Mucosa of descending colon (tissue), 3 donors: ENCODE results near the gene CXCR6. TPM values are rescaled to one million over a fixed set of nuclear protein-coding genes. Genes with fewer than 3 reads are reported as not detected.
A peak's percentile ranks its signal among the peaks of the same experiment; 100 is the strongest.

Experiments
- ATAC-seq: fragments of 200-7000 bp; cut with Tn5 transposase; one replicate; pipeline ENCODE4 v1.9.1; 2020; ENCODE audit warnings: mild to moderate bottlenecking, moderate library complexity
- DNase-seq, 3 donors: peaks; one replicate each; pipeline ENCODE4 v3.0.0-alpha.2; 2020
- H3K36me3 ChIP-seq: fragments of 200-600 bp; one replicate; pipeline ENCODE4 v1.8.0; 2021; ENCODE audit warnings: low read depth, mild to moderate bottlenecking
- H3K4me1 ChIP-seq: fragments of 200-600 bp; one replicate; pipeline ENCODE4 v1.8.0; 2021; ENCODE audit warnings: low read depth, mild to moderate bottlenecking
- H3K4me3 ChIP-seq: fragments of 200-600 bp; one replicate; pipeline ENCODE4 v1.8.0; 2021; ENCODE audit warnings: mild to moderate bottlenecking
- H3K9me3 ChIP-seq: fragments of 200-600 bp; one replicate; pipeline ENCODE4 v1.8.0; 2021; ENCODE audit warnings: mild to moderate bottlenecking
- intact Hi-C, 2 donors: fragments of 100-400 bp; cut with DNase I in 1 of 2; cut with micrococcal nuclease in 1 of 2; formaldehyde crosslinking; loops; one replicate each; pipeline versions ENCODE4 v1.11.0 to v1.11.1; 2022; cut with DNase I, micrococcal nuclease
- total RNA-seq, 3 donors: library from RNA; stranded (reverse); fragmentation: NEBNext Ultra II Directional in 2 of 3; extraction: Animal tissue kit (Norgen Biotek cat#: 25700) in 2 of 3; gene quantifications; one replicate each; pipeline versions ENCODE4 v1.2.1 to v1.2.4, GENCODE V29; 2021 to 2023
- TF ChIP-seq, protein P1 (sequence below): fragments of 200-600 bp; IDR thresholded peaks from one replicate; pipeline ENCODE4 v1.8.0; 2022; ENCODE audit warnings: antibody characterized with exemption, mild to moderate bottlenecking
- donor health status: DM: no; HTN: no; CAD: no; lungs with moderate emphysema.
- donor health status: DM: no; HTN: no; CAD: no.
- donor health status: DM: no; HTN: yes; CAD: no.

CXCR6 gene
- total RNA-seq, 3 donors from 2014 or later: 1.5 to 3.6 (median 1.7) TPM

GRCh38 chr3:45948881-45949280, 5.6 kb downstream of the CXCR6 start:
- TF ChIP-seq, protein P1, sequence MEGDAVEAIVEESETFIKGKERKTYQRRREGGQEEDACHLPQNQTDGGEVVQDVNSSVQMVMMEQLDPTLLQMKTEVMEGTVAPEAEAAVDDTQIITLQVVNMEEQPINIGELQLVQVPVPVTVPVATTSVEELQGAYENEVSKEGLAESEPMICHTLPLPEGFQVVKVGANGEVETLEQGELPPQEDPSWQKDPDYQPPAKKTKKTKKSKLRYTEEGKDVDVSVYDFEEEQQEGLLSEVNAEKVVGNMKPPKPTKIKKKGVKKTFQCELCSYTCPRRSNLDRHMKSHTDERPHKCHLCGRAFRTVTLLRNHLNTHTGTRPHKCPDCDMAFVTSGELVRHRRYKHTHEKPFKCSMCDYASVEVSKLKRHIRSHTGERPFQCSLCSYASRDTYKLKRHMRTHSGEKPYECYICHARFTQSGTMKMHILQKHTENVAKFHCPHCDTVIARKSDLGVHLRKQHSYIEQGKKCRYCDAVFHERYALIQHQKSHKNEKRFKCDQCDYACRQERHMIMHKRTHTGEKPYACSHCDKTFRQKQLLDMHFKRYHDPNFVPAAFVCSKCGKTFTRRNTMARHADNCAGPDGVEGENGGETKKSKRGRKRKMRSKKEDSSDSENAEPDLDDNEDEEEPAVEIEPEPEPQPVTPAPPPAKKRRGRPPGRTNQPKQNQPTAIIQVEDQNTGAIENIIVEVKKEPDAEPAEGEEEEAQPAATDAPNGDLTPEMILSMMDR: no peak
- intact Hi-C loops: no loop called here
- Histone ChIP-seq H3K9me3 (no peaks in the 10 kb centered on the region), H3K4me3 (no peak overlapping the region), H3K4me1 (no peaks in the 10 kb centered on the region), H3K36me3 (no peaks in the 10 kb centered on the region)
- ATAC-seq (no peak), DNase-seq (no peak)

GRCh38 chr3:45949432-45949831, 6.2 kb downstream of the CXCR6 start:
- Histone ChIP-seq H3K4me1 (no peaks in the 10 kb centered on the region), H3K36me3 (no peaks in the 10 kb centered on the region), H3K9me3 (no peaks in the 10 kb centered on the region), H3K4me3 (no peak overlapping the region)
- ATAC-seq: no peak
- intact Hi-C loops: no loop called here
- TF ChIP-seq, protein P1: no peak
- DNase-seq: no peak

GRCh38 chr3:45950131-45950530, 6.9 kb downstream of the CXCR6 start:
- Histone ChIP-seq H3K4me1 (no peaks in the 10 kb centered on the region), H3K9me3 (no peaks in the 10 kb centered on the region), H3K4me3 (no peak overlapping the region), H3K36me3 (no peaks in the 10 kb centered on the region)
- no peak for ATAC-seq
- TF ChIP-seq, protein P1: no peak
- intact Hi-C loops: no loop called here
- DNase-seq: no peak

- ATAC-seq: peak; percentile 67
- no peaks in the 10 kb centered on the region for H3K4me1 ChIP-seq
- intact Hi-C loops: no loop called here
- peak in 1 of 3 donors; percentile 29 for DNase-seq
- H3K36me3 ChIP-seq: no peaks in the 10 kb centered on the region
- H3K4me3 ChIP-seq: no peak overlapping the region
- no peaks in the 10 kb centered on the region for H3K9me3 ChIP-seq
- TF ChIP-seq, protein P1: no peak
These were observed 7.7 kb downstream of the CXCR6 start for GRCh38 chr3:45950686-45951600.

DNA sequence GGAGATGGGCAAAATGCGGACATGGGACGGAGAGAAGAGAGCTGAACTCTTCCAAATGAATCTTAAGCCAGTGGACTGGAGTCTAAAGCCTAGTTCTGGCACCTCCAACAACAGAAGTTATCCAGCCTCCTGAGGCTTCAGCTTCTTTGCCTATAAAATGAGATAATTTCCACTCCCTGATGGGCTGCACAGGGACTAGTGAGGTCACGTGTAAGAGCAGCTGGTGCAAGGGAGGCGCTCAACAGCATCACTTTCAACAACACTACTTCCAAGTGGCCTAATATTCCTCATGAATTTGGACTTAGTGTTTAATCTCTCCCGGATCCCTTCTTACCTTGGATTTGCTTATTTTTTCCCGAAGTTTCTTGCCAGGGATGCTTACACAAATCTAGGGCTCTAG, 8.7 kb downstream of the CXCR6 start:
- TF ChIP-seq, protein P1: no peak

More for the DNA sequence above, 8.7 kb downstream of the CXCR6 start:
- no peak for DNase-seq
- intact Hi-C loops: no loop called here
- Histone ChIP-seq H3K36me3 (no peaks in the 10 kb centered on the region), H3K9me3 (no peaks in the 10 kb centered on the region), H3K4me3 (no peak overlapping the region), H3K4me1 (no peaks in the 10 kb centered on the region)
- ATAC-seq: no peak
